Loucy (cell line): ENCODE results near the gene TYRO3.

Experiments
- CTCF ChIP-seq: fragments of 200-600 bp; sonication (generic); conservative IDR thresholded peaks from 2 replicates; pipeline ENCODE4 v1.5.1; 2014; ENCODE audit warnings: mild to moderate bottlenecking, antibody characterized with exemption, low read length
- EZH2phosphoT487 ChIP-seq: fragments of 200-600 bp; IDR thresholded peaks from 2 replicates; pipeline ENCODE4 v1.6.1; 2018; ENCODE audit warnings: antibody characterized with exemption, mild to moderate bottlenecking, moderate library complexity, borderline replicate concordance

GRCh38 chr15:41596972-41597371 lies 38.0 kb downstream of the TYRO3 start:
- TF ChIP-seq CTCF, result no peak
- no peak for TF ChIP-seq EZH2phosphoT487
